ENCODE measurements around the gene LRRK1.
"Not testable (repeated sequence)": the region's sequence is repeated elsewhere in the genome, so short reads cannot be mapped to it uniquely, and the experiment has no call there.

The LRRK1 gene

DNA sequence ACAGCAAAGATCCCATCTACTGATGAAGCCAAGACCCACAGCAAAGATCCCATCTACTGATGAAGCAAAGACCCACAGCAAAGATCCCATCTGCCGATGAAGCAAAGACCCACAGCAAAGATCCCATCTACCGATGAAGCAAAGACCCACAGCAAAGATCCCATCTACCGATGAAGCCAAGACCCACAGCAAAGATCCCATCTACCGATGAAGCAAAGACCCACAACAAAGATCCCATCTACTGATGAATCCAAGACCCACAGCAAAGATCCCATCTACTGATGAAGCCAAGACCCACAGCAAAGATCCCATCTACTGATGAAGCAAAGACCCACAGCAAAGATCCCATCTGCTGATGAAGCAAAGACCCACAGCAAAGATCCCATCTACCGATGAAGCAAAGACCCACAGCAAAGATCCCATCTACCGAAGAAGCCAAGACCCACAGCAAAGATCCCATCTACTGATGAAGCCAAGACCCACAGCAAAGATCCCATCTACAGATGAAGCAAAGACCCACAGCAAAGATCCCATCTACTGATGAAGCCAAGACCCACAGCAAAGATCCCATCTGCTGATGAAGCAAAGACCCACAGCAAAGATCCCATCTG is 176.7 kb downstream of the LRRK1 start:
- not testable (repeated sequence) for DNase-seq (ENCODE audit: low read depth in 2 of 2)

DNA sequence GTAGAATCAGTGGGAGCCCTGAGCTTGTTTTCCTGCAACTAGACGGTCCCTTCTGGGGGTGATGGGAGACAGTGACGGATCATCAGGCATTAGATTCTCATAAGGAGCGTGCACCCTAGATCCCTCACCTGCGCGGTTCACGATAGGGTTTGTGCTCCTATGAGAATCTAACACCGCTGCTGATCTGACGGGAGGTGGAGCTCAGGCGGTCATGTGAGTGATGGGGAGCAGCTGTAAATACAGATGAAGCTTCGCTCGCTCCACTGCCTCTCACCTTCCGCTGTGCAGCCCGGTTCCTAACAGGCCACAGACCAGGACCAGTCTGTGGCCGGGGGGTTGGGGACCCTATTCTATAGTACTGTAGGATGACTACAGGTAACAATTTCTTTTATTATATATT is 178.0 kb downstream of the LRRK1 start:
- no peak for DNase-seq (ENCODE audit: low read depth in 2 of 2)

GRCh38 chr15:101099183-101099582 is 180.0 kb downstream of the LRRK1 start:
- DNase-seq (ENCODE audit: low read depth in 2 of 2) = no peak

DNA sequence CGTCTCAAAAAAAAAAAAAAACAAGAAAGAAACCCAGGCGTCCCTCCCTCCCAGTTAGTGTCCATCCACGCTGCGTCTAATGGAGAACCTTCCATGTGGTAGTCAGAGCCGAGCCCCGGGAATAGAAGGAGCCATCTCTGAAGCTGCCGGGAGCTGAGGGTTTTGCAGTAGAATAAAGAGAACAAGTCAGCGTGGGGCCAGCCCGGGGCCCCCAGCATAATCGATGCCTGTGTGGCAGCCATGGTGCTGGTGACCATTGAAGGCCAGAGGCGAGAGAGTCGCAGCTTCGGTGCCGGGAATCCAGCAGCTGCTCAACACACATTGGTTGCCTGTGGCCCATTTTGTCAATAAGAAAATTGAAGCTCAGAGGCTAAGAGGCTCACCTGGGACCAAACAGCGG is 181.0 kb downstream of the LRRK1 start:
- no peak for DNase-seq (ENCODE audit: low read depth in 2 of 2)

DNA sequence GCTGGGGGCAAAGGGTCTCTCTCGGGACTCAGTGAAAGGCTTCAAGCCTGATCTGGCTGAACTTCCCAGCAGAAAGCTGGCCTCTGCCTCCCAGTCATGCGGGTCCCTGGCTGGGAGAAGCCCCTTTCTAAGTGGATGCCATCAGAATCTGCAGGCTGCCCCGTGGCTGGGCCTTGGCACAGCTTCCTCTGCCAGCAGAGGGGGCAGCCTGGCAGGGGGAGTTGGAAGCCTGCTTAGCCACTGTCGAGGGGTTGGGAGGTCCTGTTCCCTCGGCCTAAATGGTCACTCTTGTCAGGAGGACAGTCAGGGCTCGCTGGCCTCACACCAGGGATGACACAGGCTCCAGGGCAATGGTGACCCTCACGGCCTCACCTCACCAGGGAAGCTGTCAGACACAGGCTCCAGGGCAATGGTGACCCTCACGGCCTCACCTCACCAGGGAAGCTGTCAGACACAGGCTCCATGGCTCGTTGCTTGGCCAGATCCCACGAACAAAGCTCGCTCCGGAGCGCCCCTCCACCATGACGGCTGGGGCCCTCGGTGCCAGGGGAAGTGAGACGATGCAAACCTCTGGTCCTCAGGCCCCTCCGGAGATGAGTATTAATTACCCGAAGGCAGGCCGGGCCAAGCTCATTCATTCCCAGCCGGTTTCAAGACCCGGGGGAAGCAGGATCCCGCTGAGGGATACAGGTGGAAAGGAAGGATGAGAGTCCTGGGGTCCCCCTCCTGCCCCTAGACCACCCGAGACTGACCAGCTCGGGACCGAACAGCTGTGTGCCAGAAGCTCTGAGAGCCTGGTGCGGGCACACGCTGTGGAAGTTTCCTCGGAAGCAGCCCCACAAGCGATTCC is 181.7 kb downstream of the LRRK1 start:
- no peak for DNase-seq (ENCODE audit: low read depth in 2 of 2)

DNA sequence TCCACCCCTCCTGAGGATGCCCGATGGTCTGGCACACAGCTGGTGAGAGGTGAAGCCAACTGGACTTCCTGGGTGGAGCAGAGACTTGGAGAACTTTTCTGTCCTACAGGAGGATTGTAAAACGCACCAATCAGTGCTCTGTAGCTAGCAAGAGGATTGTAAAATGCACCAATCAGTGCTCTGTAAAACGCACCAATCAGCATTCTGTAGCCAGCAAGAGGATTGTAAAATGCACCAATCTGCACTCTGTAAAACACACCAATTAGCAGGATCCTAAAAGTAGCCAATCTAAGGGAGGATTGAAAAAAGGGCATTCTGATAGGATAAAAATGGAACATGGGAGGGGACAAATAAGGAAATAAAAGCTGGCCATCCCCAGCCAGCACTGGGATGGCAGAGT is 182.5 kb downstream of the LRRK1 start:
- no peak for DNase-seq (ENCODE audit: low read depth in 2 of 2)

DNA sequence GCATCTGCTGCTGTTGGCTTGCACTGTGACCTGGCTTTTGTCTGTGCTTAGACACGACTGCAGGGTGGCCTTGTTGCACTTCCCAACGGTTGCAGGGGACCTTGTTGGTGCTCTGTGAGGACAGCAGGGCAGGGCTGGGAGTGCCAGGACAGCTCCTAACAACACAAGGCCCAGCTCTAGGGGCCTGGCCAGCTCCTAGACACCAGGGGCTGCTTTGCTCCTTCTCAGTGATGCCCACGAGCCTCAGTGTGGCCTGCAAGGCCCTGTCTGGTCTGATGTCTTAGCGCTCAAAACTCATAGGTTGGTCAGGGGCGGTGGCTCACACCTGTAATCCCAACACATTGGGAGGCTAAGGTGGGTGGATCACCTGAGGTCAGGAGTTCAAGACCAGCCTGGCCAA is 183.6 kb downstream of the LRRK1 start:
- DNase-seq (ENCODE audit: low read depth in 2 of 2) = no peak

DNA sequence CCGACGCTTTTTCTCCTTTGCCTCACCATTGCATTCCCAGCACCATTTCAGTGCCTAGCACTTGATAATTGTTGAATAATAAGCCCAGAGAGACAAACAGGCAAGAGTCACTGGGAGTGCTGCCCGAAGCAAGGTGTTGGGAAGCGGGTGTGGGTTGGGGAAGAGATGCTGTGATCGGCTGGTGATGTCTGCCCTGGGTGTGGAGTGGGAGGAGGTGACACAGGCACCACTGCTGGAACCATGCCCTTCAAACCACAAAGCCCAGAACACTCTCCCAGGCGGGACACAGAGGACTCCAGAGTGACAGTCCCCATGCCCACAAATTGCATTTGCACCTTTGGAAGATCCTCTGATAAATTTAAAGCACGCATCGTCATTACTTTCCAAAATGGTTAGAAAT is 184.4 kb downstream of the LRRK1 start:
- no peak for DNase-seq (ENCODE audit: low read depth in 2 of 2)

DNA sequence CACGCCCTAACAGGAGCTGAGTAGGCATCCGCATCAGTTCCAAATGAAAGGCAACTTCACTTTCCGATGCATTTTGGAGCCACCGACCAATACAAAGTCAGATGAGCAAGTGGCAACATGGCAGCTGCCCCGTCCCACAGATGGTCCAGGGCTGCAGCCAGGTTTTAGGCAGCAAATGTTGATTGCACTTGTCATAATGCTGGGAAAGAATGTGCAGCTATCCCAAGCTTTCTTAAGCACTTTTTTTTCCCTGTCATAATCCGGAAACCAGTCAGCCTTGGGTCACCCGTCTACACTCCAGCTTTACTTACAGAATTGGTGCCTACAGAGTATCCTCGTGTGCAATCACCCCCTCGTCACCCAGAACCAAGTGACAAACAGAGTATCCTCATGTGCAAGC is 185.0 kb downstream of the LRRK1 start:
- no peak for DNase-seq (ENCODE audit: low read depth in 2 of 2)

- no peak for DNase-seq (ENCODE audit: low read depth in 2 of 2)
Observed at GRCh38 chr15:101105059-101105891, 186.1 kb downstream of the LRRK1 start.

DNA sequence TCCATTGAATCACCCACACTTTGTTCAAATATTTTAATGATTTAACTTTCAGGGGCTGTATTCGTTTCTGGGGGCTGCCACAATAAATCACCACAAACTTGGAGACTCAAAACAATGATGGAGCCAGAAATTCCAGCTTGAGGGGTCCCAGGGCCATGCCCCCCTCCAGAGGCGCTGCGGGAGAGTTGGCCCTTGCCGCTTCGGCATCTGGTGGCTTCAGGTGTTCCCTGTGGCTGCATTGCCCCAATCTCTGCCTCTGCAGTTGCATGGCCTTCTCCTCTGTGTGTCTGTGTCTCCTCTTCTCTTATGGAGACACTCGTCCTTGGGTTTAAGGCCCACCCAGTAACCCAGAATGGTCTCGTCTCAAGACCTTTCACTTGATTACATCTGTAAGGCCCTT is 187.9 kb downstream of the LRRK1 start:
- no peak for DNase-seq (ENCODE audit: low read depth in 2 of 2)

- no peak for DNase-seq (ENCODE audit: low read depth in 2 of 2)
Observed at GRCh38 chr15:101107625-101108460, 188.7 kb downstream of the LRRK1 start.

DNA sequence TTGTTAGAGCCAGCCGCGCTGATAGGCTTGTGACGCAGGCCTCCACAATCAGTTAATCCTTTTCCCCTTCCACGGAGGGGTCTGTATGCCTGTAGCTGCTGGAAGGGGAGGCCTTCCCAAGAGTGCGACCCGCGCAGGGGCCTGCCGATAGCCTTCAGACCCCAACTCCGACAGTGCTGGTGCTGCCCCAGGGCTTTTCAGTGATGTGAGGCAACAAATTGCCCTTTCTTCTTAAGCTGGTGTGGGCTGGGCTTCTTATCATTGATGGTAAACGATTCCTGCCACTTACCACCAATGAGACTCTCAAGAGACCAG is 189.3 kb downstream of the LRRK1 start:
- DNase-seq (ENCODE audit: low read depth in 2 of 2) = no peak

- DNase-seq (ENCODE audit: low read depth in 2 of 2) = no peak
Observed at GRCh38 chr15:101108791-101109190, 189.6 kb downstream of the LRRK1 start.

GRCh38 chr15:101110681-101111569 is 191.8 kb downstream of the LRRK1 start:
- DNase-seq (ENCODE audit: low read depth in 2 of 2) = no peak

DNA sequence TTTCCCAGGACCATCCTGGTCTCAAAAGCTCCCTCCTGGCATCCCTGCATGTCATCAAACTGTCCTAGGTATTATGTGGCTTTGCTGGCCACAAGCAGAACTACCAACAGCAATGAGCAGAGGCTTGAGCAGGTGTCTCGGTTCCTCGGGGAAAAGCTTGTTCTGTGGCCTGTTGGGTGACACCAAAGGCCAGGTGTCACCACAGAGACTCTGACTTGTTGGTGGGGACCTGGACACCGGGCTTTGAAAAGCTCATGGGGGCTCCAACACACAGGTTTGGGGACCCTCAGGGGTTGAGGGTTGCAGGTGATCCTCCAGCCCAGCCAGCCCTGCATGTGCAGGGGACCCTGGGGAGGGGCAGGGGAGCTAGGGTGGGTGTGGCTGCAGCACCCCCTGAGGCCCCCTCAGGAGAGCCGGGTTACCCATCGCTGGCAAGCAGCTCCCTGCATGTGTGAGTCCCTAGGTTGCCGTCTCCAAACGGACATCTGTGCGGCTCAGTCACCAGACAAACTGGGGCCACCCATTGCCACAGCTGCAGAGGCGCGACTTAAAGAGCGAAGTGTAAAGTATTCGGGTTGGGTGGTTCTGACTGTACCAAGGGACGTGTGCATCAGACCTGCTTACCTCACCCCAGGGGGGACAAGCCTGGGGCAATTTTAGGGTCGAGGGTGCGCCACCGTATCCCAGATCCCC is 192.6 kb downstream of the LRRK1 start:
- DNase-seq (ENCODE audit: low read depth in 2 of 2) = no peak

DNA sequence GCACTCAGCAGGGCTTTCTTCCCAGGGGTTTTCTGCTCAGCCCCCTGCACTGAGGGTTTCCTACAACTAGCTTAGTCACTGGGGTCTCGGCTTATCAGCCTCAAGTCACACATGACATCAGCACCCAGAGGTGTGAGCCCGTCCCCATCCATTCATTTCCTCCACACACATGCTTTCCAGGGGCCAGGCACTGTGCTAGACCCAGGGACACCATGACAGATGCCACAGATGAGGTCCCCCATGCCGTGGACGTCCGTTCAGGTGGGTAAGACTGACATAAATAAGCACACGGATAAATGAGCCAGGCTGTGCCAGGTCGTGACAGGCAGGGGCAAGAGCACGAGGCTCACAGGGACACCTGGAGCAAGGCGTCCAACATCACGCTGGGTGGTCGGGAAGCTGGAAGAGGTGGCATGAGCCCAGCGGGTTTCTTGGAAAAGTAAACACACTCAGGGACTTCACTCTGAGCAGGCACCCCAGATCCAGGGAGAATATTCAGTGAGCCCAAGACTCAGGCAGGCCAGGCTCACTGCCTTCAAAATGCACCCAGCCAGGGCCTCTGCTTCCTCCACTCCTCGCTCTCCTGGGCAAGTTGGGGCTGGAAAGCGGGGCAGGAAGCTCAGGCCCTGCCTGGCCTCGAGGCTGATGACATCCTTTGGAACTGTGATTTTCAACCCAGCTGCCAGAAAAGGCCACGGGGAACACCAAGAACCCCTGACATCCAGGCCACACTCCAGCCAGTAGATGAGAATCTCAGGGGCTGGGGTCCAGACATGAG is 193.4 kb downstream of the LRRK1 start:
- DNase-seq (ENCODE audit: low read depth in 2 of 2) = no peak

- no peak for DNase-seq (ENCODE audit: low read depth in 2 of 2)
Observed at GRCh38 chr15:101113114-101114005, 194.2 kb downstream of the LRRK1 start.
